ENCODE measurements around the gene ZNF407.

The ZNF407 gene

GRCh38 chr18:74819433-74820059 is 221.9 kb downstream of the ZNF407 start:
- no peak for DNase-seq (ENCODE audit: low read depth in 1 of 2, low spot score in 1 of 2)

DNA sequence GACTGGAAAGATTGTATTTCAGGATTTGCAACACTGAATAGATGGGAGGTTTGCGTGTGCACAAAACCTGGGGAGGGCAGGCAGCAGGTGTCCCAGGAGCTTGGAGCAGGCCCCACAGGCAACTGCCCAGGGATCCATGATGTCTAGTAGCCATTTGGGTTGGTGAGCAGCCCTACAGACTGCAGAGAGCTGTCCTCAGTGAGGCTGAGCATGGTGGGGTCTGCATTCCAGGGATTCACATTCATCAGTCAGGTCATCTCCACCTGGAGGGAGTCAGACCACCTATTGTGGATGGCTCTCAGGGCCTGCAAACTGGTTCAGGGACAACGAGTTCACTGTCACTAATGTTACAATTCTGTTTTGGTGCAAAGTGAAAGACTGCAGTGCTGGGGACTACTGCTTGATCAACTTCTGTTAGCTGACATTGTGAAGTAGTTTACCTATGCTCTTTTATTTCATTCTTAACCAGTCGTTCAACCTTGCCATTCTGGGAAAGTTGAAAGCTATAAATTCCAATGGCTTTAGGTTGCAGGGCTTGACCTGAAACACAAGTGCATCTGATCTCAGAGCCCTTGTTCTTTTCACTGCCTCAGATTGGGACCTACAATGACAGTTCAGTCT is 222.6 kb downstream of the ZNF407 start:
- no peak for DNase-seq (ENCODE audit: low read depth in 1 of 2, low spot score in 1 of 2)

DNA sequence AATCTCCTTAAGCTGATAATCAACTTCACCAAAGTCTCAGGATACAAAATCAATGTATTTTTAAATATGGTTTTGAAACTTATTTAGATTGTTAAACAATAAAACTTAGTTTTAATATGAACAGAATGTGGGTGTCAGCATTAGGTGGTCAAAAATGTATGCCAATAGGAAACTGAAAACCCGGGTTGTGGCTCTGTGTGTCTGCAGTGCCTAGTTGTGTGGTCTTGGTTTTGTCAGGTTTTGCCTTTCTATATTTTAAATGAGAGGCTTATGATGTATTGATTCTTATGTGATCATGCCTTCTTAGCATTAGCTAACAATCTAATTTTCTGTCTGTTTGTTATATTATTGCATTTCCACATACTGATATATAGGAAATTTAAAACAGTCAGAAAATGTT is 227.8 kb downstream of the ZNF407 start:
- no peak for DNase-seq (ENCODE audit: low read depth in 1 of 2, low spot score in 1 of 2)

DNA sequence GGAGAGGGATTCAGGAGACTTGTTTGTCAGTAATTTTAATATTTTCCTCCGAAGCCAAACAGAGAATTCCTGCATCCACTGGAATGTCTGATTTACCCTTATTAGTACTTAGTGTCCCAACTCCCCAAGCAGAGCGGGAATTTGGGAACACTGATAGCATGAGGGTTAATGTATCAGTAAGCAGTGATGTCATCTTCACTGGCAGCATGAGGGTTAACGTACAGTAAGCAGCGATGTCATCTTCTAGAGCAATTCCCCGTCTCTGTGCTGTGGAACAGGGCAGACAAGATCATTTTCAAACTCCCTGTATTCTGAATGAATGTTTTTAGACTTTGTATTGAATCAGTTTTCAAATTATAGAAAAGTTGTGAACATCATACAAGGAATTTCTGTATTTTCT is 228.9 kb downstream of the ZNF407 start:
- DNase-seq (ENCODE audit: low read depth in 1 of 2, low spot score in 1 of 2), result no peak

DNA sequence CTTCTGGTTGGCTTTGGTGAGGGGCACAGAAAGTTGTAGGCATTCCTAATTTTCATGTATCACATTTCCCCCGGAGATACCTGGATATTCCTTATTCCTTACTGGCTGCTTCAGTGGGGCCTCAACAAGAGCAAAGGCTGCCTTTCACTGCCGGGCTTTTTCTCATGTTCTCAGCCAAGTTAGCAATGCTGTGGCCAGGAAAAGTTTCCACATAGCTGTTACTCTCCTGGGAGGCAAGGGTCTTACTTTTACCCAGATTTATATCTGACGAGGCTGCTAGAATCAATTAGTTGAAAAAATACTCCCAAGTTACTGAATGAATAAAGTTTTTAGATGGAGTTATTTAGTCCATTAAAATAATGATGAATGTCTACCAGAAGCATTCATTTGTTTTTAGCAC is 230.5 kb downstream of the ZNF407 start:
- DNase-seq (ENCODE audit: low read depth in 1 of 2, low spot score in 1 of 2), result no peak

- no peak for DNase-seq (ENCODE audit: low read depth in 1 of 2, low spot score in 1 of 2)
These were observed 234.0 kb downstream of the ZNF407 start for GRCh38 chr18:74831571-74832250.

- DNase-seq (ENCODE audit: low read depth in 1 of 2, low spot score in 1 of 2), result no peak
These were observed 234.7 kb downstream of the ZNF407 start for GRCh38 chr18:74832381-74832780.

- DNase-seq (ENCODE audit: low read depth in 1 of 2, low spot score in 1 of 2), result no peak
These were observed 235.3 kb downstream of the ZNF407 start for GRCh38 chr18:74832999-74833398.

DNA sequence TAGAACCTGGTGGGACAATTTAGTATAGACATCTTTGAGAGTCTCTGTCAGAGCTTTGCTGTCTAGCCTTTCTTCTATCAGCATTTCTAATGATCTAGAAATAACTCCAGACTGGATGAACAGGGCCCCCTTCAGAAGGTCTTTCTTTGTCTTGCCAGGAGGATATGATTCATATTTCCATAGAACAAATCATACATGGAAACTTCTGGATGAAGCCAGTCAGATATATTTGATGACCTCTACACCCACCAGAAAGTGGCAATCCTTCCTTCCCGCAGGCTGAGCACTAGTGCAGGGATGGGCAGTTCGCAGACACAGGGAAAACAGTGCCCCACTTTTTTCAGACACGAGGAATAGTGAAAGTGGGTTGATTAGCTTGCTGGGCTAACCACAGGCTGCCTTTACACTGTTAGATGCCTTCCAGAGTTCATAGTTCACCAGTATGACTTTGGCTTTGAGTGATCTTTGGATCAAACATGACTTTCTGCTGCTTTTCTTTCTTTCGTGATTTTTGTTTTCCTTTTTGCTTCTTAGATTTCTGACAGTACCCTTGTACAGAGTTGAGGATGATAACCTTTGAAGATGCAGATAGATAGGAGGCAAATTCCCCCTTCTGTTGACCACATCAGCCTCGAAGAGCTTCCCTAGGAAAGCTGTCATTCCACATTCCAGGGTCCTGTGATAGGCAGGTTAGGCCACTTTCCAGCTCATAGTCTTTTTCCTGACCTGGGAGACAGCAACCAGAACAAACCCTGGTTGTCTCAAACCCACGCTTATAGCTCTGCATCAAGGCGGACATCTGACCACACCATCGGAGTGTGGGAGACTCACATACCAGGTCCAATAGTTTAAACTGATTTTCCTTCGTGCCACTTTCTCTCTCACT is 237.0 kb downstream of the ZNF407 start:
- no peak for DNase-seq (ENCODE audit: low read depth in 1 of 2, low spot score in 1 of 2)

GRCh38 chr18:74836296-74837139 is 238.8 kb downstream of the ZNF407 start:
- no peak for DNase-seq (ENCODE audit: low read depth in 1 of 2, low spot score in 1 of 2)

DNA sequence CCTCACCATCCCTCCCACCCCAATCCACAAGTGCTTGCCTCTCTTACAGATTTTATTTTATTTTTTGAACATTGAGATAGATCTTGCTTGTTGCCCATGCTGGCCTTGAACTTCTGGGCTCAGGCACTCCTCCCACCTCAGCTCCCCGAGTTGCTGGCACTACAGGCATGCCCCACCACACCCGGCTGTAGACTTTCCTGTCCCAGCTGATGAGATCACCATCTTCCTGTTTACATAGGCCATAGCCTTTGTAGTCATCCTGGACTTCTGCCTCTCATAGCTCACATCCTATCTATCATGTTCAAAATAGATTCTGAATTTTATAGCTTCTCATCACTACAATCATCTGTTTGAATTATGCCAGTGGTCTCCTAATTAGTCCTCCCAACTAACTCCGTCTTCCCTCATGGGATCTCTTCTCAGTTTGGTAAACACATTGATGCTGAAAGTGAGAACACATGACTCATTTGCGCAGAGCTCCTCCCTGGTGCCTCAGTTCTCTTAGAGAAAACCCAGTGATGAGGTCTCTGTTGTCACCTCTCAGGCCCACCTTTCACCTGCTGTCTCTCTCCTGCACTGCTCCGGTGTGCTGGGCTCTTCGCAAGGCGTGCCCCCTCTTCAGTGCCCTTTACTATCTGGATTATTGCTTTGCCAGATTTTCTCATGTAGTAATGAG is 243.0 kb downstream of the ZNF407 start:
- no peak for DNase-seq (ENCODE audit: low read depth in 1 of 2, low spot score in 1 of 2)

- DNase-seq (ENCODE audit: low read depth in 1 of 2, low spot score in 1 of 2), result no peak
These were observed 243.6 kb downstream of the ZNF407 start for GRCh38 chr18:74841248-74841647.

DNA sequence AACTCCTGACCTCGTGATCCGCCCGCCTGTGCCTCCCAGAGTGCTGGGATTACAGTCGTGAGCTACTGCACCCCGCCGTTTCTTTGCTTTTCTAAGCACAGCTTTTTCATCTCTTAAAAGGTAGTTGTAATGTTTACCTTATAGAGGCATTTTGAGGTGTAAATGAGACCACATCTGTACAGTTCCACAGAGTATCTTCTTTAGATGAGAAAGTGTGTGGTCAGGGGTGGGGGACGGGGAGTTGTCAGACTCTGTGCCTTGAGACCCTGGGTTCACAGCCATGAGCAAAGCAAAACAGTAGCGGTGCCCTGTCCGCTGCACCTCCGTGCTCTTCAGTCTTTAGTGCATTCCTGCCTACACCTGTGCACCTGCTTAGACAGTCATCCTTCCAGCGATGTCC is 251.6 kb downstream of the ZNF407 start:
- DNase-seq (ENCODE audit: low read depth in 1 of 2, low spot score in 1 of 2), result no peak

- no peak for DNase-seq (ENCODE audit: low read depth in 1 of 2, low spot score in 1 of 2)
These were observed 258.8 kb downstream of the ZNF407 start for GRCh38 chr18:74856434-74856833.

DNA sequence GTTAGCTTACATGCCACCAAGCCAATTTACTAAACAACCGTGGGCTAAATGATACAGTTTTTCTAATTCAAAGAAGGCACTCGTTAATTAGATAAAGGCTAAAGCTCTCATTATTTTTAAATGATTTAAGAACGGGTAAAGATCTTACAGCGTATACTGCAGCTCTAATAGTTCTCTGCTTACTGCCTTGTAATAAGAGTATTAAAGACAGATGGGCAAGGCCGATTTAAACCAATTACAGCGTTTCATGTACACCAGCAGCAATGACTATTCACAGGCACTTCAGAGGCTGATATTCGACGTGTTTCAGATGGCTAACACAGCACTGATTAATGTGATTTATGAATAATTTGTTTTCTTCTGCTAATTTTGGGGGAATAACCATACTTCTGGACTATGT is 259.3 kb downstream of the ZNF407 start:
- DNase-seq (ENCODE audit: low read depth in 1 of 2, low spot score in 1 of 2), result no peak

DNA sequence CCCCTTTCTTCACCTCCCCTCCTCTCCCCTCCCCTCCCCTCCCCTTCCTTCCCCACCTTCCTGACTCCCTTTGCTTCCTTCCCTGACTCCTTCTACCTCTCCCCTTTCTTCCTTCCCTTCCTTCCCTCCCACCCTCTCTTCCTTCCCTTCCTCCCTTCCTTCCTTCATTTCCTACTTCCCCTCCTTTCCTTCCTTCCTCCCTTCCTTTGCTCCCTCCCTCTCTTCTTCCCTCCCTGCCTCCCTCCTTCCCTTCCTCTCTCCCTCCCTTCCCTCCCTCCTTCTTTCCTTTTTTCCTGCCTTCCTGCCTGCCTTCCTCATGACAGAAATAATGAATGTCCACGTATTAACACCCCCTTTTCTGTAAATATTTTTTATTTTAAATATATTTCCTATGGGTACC is 260.2 kb downstream of the ZNF407 start:
- no peak for DNase-seq (ENCODE audit: low read depth in 1 of 2, low spot score in 1 of 2)

DNA sequence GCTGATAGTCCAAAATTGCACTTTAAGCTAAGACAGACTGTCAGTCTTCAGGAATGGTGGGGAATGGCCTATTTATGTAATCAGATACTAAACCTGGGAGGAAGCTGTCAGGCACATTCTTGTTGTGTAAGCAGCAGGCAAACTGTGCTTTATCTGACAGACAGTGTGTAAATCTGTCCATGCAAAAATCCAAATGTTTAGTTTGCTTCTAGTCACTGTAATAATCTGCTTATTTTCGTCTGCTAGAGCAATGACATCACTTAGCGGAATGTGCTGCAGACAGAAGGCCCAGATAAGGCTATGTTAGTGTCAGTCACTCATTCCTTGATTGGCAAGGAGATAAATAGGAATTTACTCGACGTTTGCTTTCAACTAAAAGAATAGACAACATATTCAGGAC is 263.5 kb downstream of the ZNF407 start:
- no peak for DNase-seq (ENCODE audit: low read depth in 1 of 2, low spot score in 1 of 2)

GRCh38 chr18:74862094-74862493 is 264.4 kb downstream of the ZNF407 start:
- DNase-seq (ENCODE audit: low read depth in 1 of 2, low spot score in 1 of 2), result no peak

- no peak for DNase-seq (ENCODE audit: low read depth in 1 of 2, low spot score in 1 of 2)
These were observed 268.9 kb downstream of the ZNF407 start for GRCh38 chr18:74866577-74866976.

DNA sequence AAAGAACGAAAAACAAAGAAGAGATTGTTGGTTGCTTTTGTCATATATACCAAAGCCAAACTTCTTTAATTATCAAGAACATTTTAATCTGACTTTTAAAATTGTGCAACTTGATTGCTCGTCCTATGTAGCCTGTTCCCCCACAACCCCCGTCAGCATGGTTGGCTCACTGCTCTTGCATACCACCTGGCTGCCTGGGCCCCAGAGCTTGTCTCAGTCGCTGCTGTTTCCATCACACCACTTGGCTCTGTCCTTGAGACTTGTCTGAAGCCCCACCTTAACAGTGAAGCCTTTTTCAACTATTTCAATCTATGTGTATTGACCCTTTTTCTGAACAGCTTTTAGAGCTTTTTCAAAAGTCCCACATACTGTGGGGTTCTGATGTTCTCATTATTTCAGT is 270.8 kb downstream of the ZNF407 start:
- no peak for DNase-seq (ENCODE audit: low read depth in 1 of 2, low spot score in 1 of 2)

Data from activated CD4-positive, alpha-beta T cell treated with anti-CD3 and anti-CD28 coated beads, Interleukin-2, amount 50 U/mL, for 24 hours (primary cell).